K562 (cell line): ENCODE measurements around the gene P2RY14.

Source experiments
- EHMT2 ChIP-seq: fragments of 450-650 bp; IDR thresholded peaks from 2 replicates; pipeline ENCODE4 v1.6.1; 2018; ENCODE audit warnings: antibody characterized with exemption
- NR2C2 ChIP-seq, 2 experiments: fragments of 200-800 bp in 1 of 2; sonication (Bioruptor generic) in 1 of 2; sonication (generic) in 1 of 2; formaldehyde crosslinking in 1 of 2; IDR thresholded peaks; 2 replicates each; pipeline versions ENCODE4 v1.6.1 to v1.8.0; 2016 to 2022; ENCODE audit warnings: mild to moderate bottlenecking in 1 of 2, missing compliant biosample characterization in 1 of 2, missing genetic modification characterization in 1 of 2, missing genetic modification reagents in 1 of 2
- POLR2A ChIP-seq: fragments of 450-650 bp; conservative IDR thresholded peaks from 2 replicates; pipeline ENCODE4 v1.6.1; 2016
- SMARCA4 ChIP-seq: fragments of 450-650 bp; IDR thresholded peaks from 2 replicates; pipeline ENCODE4 v1.6.1; 2016
- TAF1 ChIP-seq: IDR thresholded peaks from 2 replicates; pipeline ENCODE4 v1.6.1; 2011; ENCODE audit warnings: mild to moderate bottlenecking, low read length, moderate library complexity; ENCODE audit not compliant: insufficient read depth, control insufficient read depth, severe bottlenecking; ENCODE audit errors: extremely low read depth
- TF ChIP-seq, protein P1 (sequence below), 3 experiments: IDR thresholded peaks in 2 of 3; conservative IDR thresholded peaks in 1 of 3; 2 replicates each; pipeline ENCODE4 v1.5.1; 2011 to 2012; ENCODE audit warnings: low read length in 3 of 3, mild to moderate bottlenecking in 3 of 3, control low read depth in 2 of 3, improper control_type of control experiment in 1 of 3, inconsistent platforms in 1 of 3, low read depth in 1 of 3, mixed read lengths in 1 of 3, moderate library complexity in 1 of 3; ENCODE audit not compliant: insufficient read depth in 2 of 3

DNA sequence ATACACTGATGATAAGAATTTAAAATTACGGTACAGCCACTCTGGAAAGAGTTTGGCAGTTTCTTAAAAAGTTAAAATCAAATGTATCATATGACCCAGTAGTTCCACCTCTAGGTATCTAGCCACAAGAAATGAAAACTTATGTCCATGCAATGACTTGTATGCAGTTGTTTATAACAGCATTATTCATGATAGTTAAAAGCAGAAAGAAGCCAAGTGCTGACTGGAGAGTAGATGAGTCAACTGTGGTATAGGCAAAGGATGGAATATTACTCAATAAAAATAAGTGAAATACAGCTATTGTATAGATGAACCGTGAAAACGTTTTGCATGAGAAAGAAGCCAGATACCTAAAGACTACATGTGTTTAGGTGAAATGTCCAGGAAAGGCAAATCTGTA lies 23.4 kb upstream of the P2RY14 start:
- TF ChIP-seq EHMT2 (no peak), SMARCA4 (no peak), POLR2A (no peak), TAF1 (no peak), NR2C2 (CRISPR knock-in tag; IDR thresholded peaks at IDR 0.05) (no peak), NR2C2 (tag; IDR thresholded peaks at IDR 0.05) (no peak)
- TF ChIP-seq, protein P1, sequence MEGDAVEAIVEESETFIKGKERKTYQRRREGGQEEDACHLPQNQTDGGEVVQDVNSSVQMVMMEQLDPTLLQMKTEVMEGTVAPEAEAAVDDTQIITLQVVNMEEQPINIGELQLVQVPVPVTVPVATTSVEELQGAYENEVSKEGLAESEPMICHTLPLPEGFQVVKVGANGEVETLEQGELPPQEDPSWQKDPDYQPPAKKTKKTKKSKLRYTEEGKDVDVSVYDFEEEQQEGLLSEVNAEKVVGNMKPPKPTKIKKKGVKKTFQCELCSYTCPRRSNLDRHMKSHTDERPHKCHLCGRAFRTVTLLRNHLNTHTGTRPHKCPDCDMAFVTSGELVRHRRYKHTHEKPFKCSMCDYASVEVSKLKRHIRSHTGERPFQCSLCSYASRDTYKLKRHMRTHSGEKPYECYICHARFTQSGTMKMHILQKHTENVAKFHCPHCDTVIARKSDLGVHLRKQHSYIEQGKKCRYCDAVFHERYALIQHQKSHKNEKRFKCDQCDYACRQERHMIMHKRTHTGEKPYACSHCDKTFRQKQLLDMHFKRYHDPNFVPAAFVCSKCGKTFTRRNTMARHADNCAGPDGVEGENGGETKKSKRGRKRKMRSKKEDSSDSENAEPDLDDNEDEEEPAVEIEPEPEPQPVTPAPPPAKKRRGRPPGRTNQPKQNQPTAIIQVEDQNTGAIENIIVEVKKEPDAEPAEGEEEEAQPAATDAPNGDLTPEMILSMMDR (IDR thresholded peaks at IDR 0.05 in 2 of 3, conservative IDR thresholded peaks at IDR 0.05 in 1 of 3; ENCODE audit: insufficient read depth in 2 of 3, low read depth in 1 of 3, low read length in 3 of 3), result no peak
